HG02759 (cell line): ENCODE measurements around the gene ATP12A.

Experiments used
- ATAC-seq: cut with Tn5 transposase; IDR thresholded peaks from one replicate; pipeline ENCODE4 v1.9.1; 2021; ENCODE audit warnings: mild to moderate bottlenecking, moderate library complexity; ENCODE audit not compliant: unreplicated experiment

ATP12A gene

GRCh38 chr13:24680258-24680920 lies at the start of gene ATP12A:
TSS of gene ATP12A (plus strand) at chr13:24680408. CDS start at chr13:24680744, 336 bp downstream.
- ATAC-seq = no peak

GRCh38 chr13:24630851-24631620 lies 49.2 kb upstream of the ATP12A start:
- ATAC-seq = no peak

DNA sequence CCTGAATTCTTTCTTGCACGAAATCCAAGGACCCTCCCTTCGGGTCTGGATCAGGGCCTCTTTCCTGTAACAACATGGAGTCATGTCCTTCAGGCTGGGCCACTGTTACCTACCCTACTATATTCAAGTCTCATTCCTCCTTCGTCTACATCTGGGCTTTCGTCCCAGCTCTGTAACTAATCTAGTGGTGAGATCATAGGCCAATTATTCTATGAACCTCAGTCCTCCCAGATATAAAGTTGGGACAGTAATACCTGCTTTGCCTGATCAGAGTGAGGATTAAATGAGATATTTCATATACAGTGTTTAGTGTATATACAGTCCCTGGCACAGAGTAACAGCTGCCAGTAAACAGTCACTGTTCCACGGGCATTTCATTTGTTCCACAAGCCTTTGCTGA lies 48.3 kb upstream of the ATP12A start:
- no peak for ATAC-seq

DNA sequence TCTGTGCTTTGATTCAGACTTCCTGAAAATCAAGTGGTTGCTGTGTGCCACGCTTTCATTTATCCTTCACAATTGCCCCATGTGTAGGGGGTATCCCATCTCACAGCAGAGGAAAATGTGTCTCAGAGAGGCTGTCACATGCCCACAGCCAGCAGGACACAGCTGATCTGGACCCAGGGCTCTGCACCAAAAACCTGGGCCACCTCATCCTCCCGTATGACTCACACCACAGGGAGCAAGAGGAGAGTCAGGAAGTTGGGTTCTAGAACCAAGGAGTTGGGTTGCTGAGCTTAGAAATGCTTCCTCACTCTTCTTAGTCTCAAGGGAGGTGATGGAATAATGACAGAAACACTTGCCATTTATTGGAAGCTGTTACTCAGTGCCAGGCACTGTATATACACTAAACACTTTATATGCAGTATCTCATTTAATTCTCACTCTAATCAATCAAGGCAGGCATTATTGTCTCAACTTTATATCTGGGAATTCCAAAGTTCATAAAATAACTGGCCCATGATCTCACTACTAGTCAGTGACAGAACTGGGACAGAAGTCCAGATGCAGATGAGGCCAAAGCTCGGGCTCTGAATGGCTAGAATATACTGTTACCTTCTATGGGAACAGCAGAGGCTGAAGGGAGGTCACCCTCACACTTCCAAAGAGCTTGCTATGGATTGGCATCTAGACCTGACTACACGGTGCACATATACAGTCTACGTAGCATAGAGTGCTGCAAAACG lies 47.7 kb upstream of the ATP12A start:
- no peak for ATAC-seq

DNA sequence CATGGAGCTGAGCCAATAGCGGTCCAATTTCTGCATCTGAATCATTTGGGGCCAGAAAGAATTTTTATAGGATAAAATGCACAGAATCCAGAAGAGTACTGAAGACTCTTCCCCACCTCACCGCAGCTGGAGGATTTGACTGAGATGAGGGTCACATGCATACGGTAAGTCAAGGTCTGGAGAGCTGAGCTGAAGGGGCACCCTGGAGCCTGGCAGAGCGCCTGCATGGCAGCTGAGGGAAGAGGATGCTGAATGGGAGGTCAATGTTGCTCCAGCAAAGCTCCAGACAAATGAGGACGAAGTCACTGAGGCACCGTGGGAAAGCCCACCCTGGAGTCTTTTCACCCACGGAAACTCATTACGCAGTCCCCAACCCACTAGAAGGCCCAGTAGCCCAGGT lies 43.4 kb upstream of the ATP12A start:
- ATAC-seq = no peak

DNA sequence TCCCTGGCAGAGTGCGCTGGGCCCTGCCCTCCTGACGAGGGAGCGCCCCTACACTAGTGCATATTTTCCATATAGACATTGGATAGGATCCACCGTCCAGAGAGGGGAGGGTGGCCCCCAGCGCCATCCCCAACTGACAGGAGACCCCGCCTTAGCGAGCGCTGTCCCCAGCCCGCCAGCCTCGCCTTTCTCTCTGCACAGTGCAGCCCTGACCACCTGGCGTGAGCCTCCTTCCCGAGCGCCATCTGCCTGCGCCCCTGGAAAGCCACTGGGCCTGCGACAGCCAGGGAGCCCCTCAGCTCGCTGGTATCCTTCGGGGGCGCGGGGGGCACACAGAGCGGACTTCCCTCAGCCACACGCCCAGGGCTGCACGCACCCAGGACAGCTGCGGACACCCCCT lies 42.1 kb upstream of the ATP12A start:
- no peak for ATAC-seq

- ATAC-seq = no peak
Measured at GRCh38 chr13:24640752-24641151, 39.5 kb upstream of the ATP12A start.

- no peak for ATAC-seq
Measured at GRCh38 chr13:24642219-24642618, 38.0 kb upstream of the ATP12A start.

GRCh38 chr13:24644036-24644435 lies 36.2 kb upstream of the ATP12A start:
- ATAC-seq = no peak

DNA sequence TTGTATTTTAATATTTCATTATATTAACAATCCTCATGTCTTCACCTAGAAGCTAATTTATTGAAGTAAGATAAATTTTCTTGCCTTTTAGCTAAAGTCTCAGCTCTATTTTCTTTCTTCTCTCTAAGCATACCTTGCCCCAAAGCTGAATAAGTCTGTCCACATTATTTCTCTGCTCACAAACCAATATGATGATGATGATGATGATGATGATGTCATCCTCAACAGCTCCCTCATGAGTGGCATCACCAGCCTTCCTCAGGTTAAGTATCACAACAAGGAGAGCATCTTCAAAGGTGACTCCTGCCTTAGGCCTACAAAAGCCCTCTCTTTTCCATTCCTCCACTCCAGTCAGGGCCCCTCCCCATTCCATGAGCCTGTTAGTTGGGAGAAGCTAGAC lies 31.9 kb upstream of the ATP12A start:
- no peak for ATAC-seq

GRCh38 chr13:24648983-24649687 lies 31.1 kb upstream of the ATP12A start:
- no peak for ATAC-seq

DNA sequence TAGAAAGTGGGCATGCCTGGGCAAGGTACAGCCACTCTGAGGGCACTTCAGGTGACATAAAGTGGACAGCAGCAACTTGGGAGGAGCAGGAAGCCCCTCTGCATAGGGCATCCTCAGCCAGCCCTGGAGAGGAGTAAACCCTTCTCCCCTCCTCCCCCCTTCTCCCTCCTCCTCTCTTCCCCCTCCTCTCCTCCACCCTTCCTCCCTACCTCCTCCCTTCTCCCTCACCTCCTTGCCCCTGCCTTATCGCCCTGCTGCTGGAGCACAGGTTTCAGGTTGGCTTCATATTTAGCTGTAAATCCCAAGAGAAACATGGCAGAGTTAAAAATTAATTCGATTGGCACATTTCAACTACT lies 30.5 kb upstream of the ATP12A start:
- no peak for ATAC-seq

GRCh38 chr13:24650161-24650560 lies 30.0 kb upstream of the ATP12A start:
- ATAC-seq = no peak

- no peak for ATAC-seq
Measured at GRCh38 chr13:24651718-24652345, 28.4 kb upstream of the ATP12A start.

DNA sequence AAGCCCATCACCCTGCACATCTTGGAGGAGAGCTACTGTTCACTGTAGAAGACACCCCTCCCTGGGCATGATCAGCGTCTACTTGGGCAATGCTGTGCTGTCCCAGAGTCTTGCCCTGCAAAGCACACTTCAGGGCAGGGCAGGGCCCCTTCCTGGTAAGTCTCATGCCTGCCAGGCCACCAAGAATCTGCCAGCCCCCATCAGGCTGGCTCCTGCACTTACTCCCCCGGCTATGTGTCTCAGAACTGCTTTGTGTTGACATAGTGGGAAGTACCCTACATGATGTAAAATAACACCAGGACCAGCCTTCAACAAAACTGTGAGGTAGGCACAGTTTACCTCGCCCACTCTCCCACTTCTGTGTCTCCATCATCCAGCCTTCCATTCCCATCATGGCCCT lies 27.8 kb upstream of the ATP12A start:
- ATAC-seq = no peak

DNA sequence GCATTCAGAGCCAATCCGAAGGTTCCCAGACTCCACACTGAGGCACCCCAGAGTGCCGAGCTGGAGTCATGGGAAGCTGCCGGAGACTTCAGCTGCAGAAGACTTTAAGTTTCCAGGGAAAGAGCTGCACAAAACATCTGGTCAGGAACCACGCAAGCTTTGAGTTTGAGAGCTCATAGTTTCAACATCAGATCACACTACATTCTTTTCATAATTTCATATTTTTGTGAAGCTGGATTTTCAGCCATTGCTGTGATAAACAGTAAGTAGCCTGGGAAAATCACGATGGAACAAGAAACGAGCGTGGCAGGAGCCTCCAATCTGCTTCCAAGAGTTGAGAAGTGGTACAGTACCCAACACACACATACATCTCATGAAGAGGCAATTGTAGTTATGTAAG lies 25.5 kb upstream of the ATP12A start:
- ATAC-seq = no peak

GRCh38 chr13:24659239-24659638 lies 21.0 kb upstream of the ATP12A start:
- no peak for ATAC-seq

DNA sequence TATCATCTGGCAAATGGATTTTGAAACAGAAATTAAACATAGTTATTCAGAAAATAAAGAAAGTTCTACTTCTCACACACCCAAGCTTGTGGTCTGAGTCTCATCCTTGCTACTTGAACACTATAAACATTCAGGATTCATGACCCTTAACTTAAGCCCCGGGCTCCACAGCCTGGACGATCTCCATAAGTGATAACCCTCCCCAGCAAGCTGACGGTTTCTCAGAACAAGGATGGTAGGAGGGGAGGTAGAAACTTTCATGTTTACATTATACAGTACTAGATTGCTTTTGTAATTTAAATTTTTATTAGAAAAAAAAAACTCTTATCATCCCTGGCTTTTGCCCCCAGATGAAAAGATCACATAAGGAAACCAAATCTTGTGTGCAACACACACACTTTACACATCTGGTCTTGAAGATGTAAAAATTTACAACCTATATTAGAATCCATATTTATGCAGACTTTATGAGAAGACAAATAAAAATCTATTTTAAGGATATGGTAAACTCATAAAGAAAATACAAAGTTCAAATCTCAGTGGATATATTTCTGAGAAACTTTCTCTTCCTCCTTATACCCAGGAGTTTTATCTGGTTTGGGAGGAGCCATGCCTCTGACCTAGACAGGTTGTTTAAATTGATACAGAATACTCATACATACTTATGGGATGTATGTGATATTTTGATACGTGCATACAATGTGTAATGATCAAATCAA lies 20.0 kb upstream of the ATP12A start:
- ATAC-seq = no peak

GRCh38 chr13:24661713-24662112 lies 18.5 kb upstream of the ATP12A start:
- ATAC-seq = no peak
